HEK293 (cell line): ENCODE data around the gene ETF1.

Experiments used
- GLI4 ChIP-seq: fragments of 450-650 bp; formaldehyde crosslinking; IDR thresholded peaks from 2 replicates; pipeline ENCODE4 v1.5.1; 2016; ENCODE audit warnings: missing biosample characterization, missing genetic modification characterization
- KLF1 ChIP-seq: fragments of 450-650 bp; formaldehyde crosslinking; IDR thresholded peaks from 2 replicates; pipeline ENCODE4 v1.5.1; 2016; ENCODE audit warnings: missing biosample characterization, missing genetic modification characterization
- SALL2 ChIP-seq: fragments of 450-650 bp; formaldehyde crosslinking; IDR thresholded peaks from 2 replicates; pipeline ENCODE4 v1.5.0; 2017; ENCODE audit warnings: missing biosample characterization, mild to moderate bottlenecking, missing genetic modification characterization, borderline replicate concordance
- SP7 ChIP-seq: fragments of 450-650 bp; formaldehyde crosslinking; IDR thresholded peaks from 2 replicates; pipeline ENCODE4 v1.5.1; 2016; ENCODE audit warnings: missing biosample characterization, missing genetic modification characterization
- YY1 ChIP-seq: fragments of 450-650 bp; formaldehyde crosslinking; IDR thresholded peaks from 2 replicates; pipeline ENCODE4 v1.5.1; 2018; ENCODE audit warnings: missing biosample characterization, missing genetic modification characterization
- ZNF112 ChIP-seq: fragments of 450-650 bp; formaldehyde crosslinking; IDR thresholded peaks from 2 replicates; pipeline ENCODE4 v1.5.0; 2017; ENCODE audit warnings: missing biosample characterization, missing genetic modification characterization
- ZNF133 ChIP-seq: fragments of 450-650 bp; formaldehyde crosslinking; IDR thresholded peaks from 2 replicates; pipeline ENCODE4 v1.5.1; 2016; ENCODE audit warnings: missing biosample characterization, missing genetic modification characterization
- ZNF2 ChIP-seq: fragments of 450-650 bp; formaldehyde crosslinking; IDR thresholded peaks from 2 replicates; pipeline ENCODE4 v1.5.1; 2016; ENCODE audit warnings: missing biosample characterization, missing genetic modification characterization
- ZNF341 ChIP-seq: fragments of 450-650 bp; formaldehyde crosslinking; IDR thresholded peaks from 2 replicates; pipeline ENCODE4; 2016; ENCODE audit warnings: low read depth, missing biosample characterization, missing genetic modification characterization
- ZNF391 ChIP-seq: fragments of 450-650 bp; formaldehyde crosslinking; IDR thresholded peaks from 2 replicates; pipeline ENCODE4 v1.5.1; 2016; ENCODE audit warnings: low read depth, missing biosample characterization, missing genetic modification characterization, borderline replicate concordance
- ZNF404 ChIP-seq: fragments of 450-650 bp; formaldehyde crosslinking; IDR thresholded peaks from 2 replicates; pipeline ENCODE4 v1.5.1; 2017; ENCODE audit warnings: missing biosample characterization, missing genetic modification characterization
- ZNF426 ChIP-seq: fragments of 450-650 bp; formaldehyde crosslinking; IDR thresholded peaks from 2 replicates; pipeline ENCODE4 v1.5.1; 2017; ENCODE audit warnings: missing biosample characterization, missing genetic modification characterization, mild to moderate bottlenecking, inconsistent platforms, moderate library complexity
- ZNF473 ChIP-seq: fragments of 450-650 bp; formaldehyde crosslinking; IDR thresholded peaks from 2 replicates; pipeline ENCODE4 v1.5.1; 2017; ENCODE audit warnings: missing biosample characterization, missing genetic modification characterization
- ZNF548 ChIP-seq: fragments of 450-650 bp; formaldehyde crosslinking; IDR thresholded peaks from 2 replicates; pipeline ENCODE4 v1.5.1; 2016; ENCODE audit warnings: missing biosample characterization, missing genetic modification characterization
- ZNF600 ChIP-seq: fragments of 450-650 bp; formaldehyde crosslinking; IDR thresholded peaks from 2 replicates; pipeline ENCODE4 v1.5.1; 2016; ENCODE audit warnings: missing biosample characterization, missing genetic modification characterization
- ZNF747 ChIP-seq: fragments of 450-650 bp; formaldehyde crosslinking; IDR thresholded peaks from 2 replicates; pipeline ENCODE4 v1.5.1; 2016; ENCODE audit warnings: missing biosample characterization, missing genetic modification characterization
- TF ChIP-seq, protein P1 (sequence below): fragments of 450-650 bp; formaldehyde crosslinking; IDR thresholded peaks from 2 replicates; pipeline ENCODE4 v1.5.1; 2017; ENCODE audit warnings: missing biosample characterization, missing genetic modification characterization
- TF ChIP-seq, protein P2 (sequence below): fragments of 450-650 bp; formaldehyde crosslinking; IDR thresholded peaks from 2 replicates; pipeline ENCODE4 v1.5.1; 2016; ENCODE audit warnings: missing biosample characterization, missing genetic modification characterization
- TF ChIP-seq, protein P3 (sequence below): fragments of 450-650 bp; formaldehyde crosslinking; IDR thresholded peaks from 2 replicates; pipeline ENCODE4 v1.5.1; 2016; ENCODE audit warnings: missing biosample characterization, missing genetic modification characterization
- TF ChIP-seq, protein P4 (sequence below): sonication (generic); formaldehyde crosslinking; IDR thresholded peaks from 2 replicates; pipeline ENCODE4 v1.8.1; 2022; ENCODE audit warnings: mild to moderate bottlenecking, moderate library complexity, missing genetic modification reagents
- TF ChIP-seq, protein P5 (sequence below): fragments of 450-650 bp; formaldehyde crosslinking; IDR thresholded peaks from 2 replicates; pipeline ENCODE4 v1.5.1; 2016; ENCODE audit warnings: missing biosample characterization, missing genetic modification characterization
- TF ChIP-seq, protein P6 (sequence below): fragments of 450-650 bp; formaldehyde crosslinking; IDR thresholded peaks from 2 replicates; pipeline ENCODE4 v1.5.1; 2016; ENCODE audit warnings: missing biosample characterization, missing genetic modification characterization

Gene ETF1

DNA sequence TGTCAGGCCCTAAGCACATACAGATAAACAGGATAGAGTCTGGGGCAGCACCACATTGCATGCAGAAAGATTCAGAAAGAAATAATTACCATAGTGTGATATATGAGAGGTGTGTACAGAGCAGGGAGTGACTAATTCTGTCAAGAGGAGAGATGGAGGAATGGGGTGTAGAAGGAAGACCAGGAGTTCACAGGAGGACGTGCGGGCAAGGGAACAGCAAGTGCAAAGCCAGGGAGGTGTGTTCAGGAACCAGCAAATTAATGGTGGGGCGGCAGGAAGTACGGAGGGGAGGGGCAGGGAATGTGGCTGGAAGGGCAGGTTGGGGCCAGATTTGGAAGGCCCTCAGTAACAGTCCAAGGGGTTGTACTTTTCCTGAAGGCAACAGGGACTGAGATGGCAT is 60.4 kb downstream of the ETF1 start (continued):
- no peak for TF ChIP-seq ZNF473 (tag by site-specific recombination)
- TF ChIP-seq YY1 (tag by site-specific recombination): no peak
- TF ChIP-seq, protein P1, sequence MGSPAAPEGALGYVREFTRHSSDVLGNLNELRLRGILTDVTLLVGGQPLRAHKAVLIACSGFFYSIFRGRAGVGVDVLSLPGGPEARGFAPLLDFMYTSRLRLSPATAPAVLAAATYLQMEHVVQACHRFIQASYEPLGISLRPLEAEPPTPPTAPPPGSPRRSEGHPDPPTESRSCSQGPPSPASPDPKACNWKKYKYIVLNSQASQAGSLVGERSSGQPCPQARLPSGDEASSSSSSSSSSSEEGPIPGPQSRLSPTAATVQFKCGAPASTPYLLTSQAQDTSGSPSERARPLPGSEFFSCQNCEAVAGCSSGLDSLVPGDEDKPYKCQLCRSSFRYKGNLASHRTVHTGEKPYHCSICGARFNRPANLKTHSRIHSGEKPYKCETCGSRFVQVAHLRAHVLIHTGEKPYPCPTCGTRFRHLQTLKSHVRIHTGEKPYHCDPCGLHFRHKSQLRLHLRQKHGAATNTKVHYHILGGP (tag by site-specific recombination): no peak
- no peak for TF ChIP-seq SALL2 (tag by site-specific recombination)
- peak; percentile 69; the same call in 1 of the 2 replicates for TF ChIP-seq ZNF548 (tag by site-specific recombination)
- TF ChIP-seq, protein P2, sequence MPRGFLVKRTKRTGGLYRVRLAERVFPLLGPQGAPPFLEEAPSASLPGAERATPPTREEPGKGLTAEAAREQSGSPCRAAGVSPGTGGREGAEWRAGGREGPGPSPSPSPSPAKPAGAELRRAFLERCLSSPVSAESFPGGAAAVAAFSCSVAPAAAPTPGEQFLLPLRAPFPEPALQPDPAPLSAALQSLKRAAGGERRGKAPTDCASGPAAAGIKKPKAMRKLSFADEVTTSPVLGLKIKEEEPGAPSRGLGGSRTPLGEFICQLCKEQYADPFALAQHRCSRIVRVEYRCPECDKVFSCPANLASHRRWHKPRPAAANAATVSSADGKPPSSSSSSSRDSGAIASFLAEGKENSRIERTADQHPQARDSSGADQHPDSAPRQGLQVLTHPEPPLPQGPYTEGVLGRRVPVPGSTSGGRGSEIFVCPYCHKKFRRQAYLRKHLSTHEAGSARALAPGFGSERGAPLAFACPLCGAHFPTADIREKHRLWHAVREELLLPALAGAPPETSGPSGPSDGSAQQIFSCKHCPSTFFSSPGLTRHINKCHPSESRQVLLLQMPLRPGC: no peak
- TF ChIP-seq, protein P3, sequence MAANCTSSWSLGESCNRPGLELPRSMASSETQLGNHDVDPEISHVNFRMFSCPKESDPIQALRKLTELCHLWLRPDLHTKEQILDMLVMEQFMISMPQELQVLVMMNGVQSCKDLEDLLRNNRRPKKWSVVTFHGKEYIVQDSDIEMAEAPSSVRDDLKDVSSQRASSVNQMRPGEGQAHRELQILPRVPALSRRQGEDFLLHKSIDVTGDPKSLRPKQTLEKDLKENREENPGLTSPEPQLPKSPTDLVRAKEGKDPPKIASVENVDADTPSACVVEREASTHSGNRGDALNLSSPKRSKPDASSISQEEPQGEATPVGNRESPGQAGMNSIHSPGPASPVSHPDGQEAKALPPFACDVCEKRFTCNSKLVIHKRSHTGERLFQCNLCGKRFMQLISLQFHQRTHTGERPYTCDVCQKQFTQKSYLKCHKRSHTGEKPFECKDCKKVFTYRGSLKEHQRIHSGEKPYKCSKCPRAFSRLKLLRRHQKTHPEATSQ (tag by site-specific recombination): no peak
- no peak for TF ChIP-seq ZNF747 (tag by site-specific recombination)
- TF ChIP-seq ZNF2 (tag by site-specific recombination): no peak
- TF ChIP-seq, protein P4, sequence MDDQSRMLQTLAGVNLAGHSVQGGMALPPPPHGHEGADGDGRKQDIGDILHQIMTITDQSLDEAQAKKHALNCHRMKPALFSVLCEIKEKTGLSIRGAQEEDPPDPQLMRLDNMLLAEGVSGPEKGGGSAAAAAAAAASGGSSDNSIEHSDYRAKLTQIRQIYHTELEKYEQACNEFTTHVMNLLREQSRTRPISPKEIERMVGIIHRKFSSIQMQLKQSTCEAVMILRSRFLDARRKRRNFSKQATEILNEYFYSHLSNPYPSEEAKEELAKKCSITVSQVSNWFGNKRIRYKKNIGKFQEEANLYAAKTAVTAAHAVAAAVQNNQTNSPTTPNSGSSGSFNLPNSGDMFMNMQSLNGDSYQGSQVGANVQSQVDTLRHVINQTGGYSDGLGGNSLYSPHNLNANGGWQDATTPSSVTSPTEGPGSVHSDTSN: no peak
- peak; percentile 48 for TF ChIP-seq SP7 (tag by site-specific recombination)
- 0 out of 2 replicates have a peak, but pooled peaks have one; percentile 29 for TF ChIP-seq ZNF600
- TF ChIP-seq ZNF426 (tag by site-specific recombination): no peak
- TF ChIP-seq ZNF404 (tag by site-specific recombination): no peak
- TF ChIP-seq, protein P5, sequence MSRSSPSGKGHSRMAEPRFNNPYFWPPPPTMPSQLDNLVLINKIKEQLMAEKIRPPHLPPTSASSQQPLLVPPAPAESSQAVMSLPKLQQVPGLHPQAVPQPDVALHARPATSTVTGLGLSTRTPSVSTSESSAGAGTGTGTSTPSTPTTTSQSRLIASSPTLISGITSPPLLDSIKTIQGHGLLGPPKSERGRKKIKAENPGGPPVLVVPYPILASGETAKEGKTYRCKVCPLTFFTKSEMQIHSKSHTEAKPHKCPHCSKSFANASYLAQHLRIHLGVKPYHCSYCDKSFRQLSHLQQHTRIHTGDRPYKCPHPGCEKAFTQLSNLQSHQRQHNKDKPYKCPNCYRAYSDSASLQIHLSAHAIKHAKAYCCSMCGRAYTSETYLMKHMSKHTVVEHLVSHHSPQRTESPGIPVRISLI (tag by site-specific recombination): no peak
- no peak for TF ChIP-seq ZNF112
- TF ChIP-seq ZNF391 (tag by site-specific recombination): no peak
- TF ChIP-seq, protein P6, sequence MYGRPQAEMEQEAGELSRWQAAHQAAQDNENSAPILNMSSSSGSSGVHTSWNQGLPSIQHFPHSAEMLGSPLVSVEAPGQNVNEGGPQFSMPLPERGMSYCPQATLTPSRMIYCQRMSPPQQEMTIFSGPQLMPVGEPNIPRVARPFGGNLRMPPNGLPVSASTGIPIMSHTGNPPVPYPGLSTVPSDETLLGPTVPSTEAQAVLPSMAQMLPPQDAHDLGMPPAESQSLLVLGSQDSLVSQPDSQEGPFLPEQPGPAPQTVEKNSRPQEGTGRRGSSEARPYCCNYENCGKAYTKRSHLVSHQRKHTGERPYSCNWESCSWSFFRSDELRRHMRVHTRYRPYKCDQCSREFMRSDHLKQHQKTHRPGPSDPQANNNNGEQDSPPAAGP (tag by site-specific recombination): 0 out of 2 replicates have a peak, but pooled peaks have one; percentile 22
- TF ChIP-seq KLF1 (tag by site-specific recombination): 0 out of 2 replicates have a peak, but pooled peaks have one; percentile 14
- peak; percentile 86 for TF ChIP-seq ZNF341 (tag by site-specific recombination)
- TF ChIP-seq GLI4: no peak
- no peak for TF ChIP-seq ZNF133 (tag by site-specific recombination)
